GM10248 (cell line): ENCODE measurements around the gene ARHGAP23.

ENCODE experiments used
- CTCF ChIA-PET: fragments of 300-600 bp; sonication (Branson Sonifier 250); formaldehyde crosslinking; extraction: SDS; loops from one replicate; lab custom pipeline; 2021; ENCODE audit warnings: antibody characterized with exemption; lab: Yijun Ruan, JAX
- POLR2A ChIA-PET: fragments of 350-650 bp; sonication (Branson Sonifier 250); formaldehyde crosslinking; extraction: SDS; loops from one replicate; lab custom pipeline; 2020; ENCODE audit warnings: antibody characterized with exemption; lab: Yijun Ruan, JAX
- DNase-seq: peaks from one replicate; pipeline ENCODE4 v3.0.0; 2012; ENCODE audit errors: extremely low spot score
- TF ChIP-seq, protein P1 (sequence below): IDR thresholded peaks from 2 replicates; pipeline ENCODE4 v1.5.1; 2012; ENCODE audit warnings: mild to moderate bottlenecking, low read depth; ENCODE audit errors: extremely low read depth, missing control alignments, control extremely low read depth

ARHGAP23 gene

DNA sequence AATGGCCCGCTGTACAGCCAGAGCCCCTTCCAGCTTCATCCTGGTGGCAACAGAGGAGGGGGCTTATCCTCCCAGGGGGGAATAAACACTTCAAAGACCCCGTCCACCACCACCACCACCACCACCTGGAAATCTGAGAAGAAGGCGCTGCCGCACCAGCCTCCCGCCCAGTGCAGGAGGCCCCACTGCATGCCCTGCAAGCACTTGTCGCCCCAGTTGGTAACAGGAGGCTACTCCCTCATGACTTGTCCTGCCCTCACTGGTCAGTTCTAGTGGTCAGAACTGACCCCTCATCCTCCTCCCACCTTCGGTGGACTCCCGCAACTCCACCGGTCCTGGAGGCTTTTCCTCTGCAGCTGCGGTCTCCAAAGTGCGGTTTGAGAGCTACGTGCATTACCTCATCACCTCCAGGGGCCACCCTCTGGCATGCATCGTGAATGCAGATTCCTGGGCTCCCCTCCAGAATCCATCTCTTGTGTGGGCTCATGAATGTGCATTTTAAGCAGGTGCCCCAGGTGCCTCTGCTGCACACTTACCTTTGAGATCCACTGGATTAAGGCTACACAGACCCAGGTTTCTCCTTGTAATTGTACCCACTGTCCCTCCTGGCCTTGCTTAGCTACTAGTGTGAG, 105.7 kb downstream of the ARHGAP23 start:
- CTCF ChIA-PET: interaction anchor here (1.2 to 1.5 kb wide), 3 partner anchors 12 to 25 kb away, joined by 3 to 4 read pairs (median 3); no protein-coding TSS in a partner anchor
- POLR2A ChIA-PET: no interaction called here
- TF ChIP-seq, protein P1, sequence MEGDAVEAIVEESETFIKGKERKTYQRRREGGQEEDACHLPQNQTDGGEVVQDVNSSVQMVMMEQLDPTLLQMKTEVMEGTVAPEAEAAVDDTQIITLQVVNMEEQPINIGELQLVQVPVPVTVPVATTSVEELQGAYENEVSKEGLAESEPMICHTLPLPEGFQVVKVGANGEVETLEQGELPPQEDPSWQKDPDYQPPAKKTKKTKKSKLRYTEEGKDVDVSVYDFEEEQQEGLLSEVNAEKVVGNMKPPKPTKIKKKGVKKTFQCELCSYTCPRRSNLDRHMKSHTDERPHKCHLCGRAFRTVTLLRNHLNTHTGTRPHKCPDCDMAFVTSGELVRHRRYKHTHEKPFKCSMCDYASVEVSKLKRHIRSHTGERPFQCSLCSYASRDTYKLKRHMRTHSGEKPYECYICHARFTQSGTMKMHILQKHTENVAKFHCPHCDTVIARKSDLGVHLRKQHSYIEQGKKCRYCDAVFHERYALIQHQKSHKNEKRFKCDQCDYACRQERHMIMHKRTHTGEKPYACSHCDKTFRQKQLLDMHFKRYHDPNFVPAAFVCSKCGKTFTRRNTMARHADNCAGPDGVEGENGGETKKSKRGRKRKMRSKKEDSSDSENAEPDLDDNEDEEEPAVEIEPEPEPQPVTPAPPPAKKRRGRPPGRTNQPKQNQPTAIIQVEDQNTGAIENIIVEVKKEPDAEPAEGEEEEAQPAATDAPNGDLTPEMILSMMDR: no peak
- DNase-seq: no peak

DNA sequence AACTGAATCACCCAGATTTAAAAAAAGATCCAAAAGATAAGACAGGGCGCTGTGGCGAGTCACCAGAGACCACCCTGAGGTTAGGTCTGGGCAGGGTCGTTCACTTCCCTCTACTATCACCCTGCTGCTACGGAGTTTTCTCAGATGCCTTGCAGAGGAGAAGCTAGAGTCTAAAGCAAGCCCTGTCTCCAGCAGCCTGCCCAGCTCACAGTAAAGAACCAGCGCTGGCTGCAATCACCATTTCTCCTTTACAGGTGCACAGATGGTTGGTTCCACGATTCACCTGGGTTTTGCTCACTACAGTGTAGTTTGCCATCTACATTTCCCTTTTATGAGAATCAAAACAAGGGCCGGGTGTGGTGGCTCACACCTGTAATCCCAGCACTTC, 106.2 kb downstream of the ARHGAP23 start:
- ChIA-PET POLR2A (no interaction called here), CTCF (interaction anchor here (1.2 to 1.5 kb wide), 3 partner anchors 11 to 25 kb away, joined by 3 to 4 read pairs (median 3); no protein-coding TSS in a partner anchor)
- no peak for DNase-seq
- TF ChIP-seq, protein P1: no peak

DNA sequence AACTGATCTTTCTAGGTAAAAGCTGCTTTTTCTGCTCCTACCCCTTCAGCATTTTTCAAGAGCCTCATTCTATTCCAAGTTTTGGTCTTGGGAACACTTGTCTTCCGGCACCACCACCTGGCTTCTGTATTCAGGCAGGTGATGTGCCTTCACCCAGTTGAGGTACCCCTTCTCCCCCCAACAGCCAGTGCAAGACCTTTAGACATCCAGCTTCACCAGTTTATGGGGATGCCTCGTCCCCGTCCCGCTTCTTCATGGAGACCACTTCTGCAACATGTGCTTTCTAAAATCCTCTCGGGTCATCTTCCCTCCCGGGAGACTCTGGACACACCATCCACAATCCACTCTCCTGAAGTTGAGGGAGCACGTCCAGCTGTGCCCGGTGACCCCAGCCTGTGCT, 107.6 kb downstream of the ARHGAP23 start:
- TF ChIP-seq, protein P1: no peak
- POLR2A ChIA-PET: no interaction called here
- CTCF ChIA-PET: interaction anchor here (1.2 kb wide), 1 partner anchor 127 kb away, joined by 3 read pairs; no protein-coding TSS in a partner anchor

DNA sequence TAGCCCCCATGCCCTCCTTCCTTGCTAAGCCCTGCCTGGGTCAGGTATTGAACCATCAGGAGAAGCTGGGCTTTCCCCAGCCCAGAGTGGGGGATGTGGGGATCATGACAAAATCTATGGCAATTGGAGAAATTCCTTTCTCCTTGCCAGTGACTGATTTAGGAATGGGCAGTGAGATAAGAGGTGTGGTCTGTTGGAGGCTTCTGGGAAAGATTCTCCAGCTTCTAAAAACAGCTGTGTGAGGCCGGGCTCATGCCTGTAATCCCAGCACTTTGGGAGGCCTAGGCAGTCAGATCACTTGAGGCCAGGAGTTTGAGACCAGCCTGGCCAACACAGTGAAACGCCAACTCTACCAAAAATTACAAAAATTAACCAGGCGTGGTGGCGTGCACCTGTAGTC, 108.4 kb downstream of the ARHGAP23 start:
- POLR2A ChIA-PET: no interaction called here
- CTCF ChIA-PET: interaction anchor here (1.0 to 1.9 kb wide), 5 partner anchors 19 to 131 kb away, joined by 3 to 6 read pairs (median 4); no protein-coding TSS in a partner anchor
- TF ChIP-seq, protein P1: no peak
- DNase-seq: no peak

More for the DNA sequence above, 107.6 kb downstream of the ARHGAP23 start:
- DNase-seq: no peak

DNA sequence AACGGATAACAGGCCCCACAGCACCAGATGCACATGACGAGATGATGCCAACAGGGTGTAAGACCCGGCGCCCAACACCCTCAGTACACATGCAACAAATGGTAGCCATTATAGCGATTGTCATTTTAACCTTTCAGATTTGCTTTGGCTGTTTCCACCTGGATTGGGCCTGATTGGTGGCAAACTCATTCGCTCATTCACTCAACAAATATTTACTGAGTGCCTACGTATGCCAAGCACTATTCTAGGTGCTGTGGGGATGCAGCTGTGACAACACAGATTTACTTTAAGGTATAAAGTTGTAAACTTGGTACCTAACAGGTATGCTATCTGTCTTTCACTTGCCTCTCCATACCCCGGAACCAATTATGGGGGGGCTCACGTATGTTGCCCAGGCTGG, 110.6 kb downstream of the ARHGAP23 start:
- DNase-seq: no peak
- CTCF ChIA-PET: interaction anchor here (3.9 kb wide), 1 partner anchor 17 kb away, joined by 16 read pairs; no protein-coding TSS in a partner anchor
- POLR2A ChIA-PET: no interaction called here
- TF ChIP-seq, protein P1: no peak

DNA sequence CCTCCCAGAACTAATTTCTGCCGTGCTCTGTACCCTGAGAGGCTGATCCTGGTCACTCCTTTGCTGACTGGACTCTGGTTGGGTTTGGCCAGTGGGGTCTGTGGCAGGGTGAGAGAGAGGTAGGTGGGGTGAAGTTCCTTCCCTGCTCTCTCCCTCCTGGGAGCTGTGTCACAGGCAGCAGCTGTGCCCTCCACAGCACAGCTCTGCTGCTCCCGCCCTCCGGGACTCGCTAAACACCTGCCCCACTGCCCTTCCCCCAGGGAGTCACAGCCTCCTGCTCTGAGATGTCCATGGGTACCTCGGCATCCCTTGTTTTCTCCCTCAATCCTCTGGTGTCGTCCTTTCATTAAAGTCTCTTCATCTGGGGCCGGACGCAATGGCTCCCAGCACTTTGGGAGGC, 111.1 kb downstream of the ARHGAP23 start:
- TF ChIP-seq, protein P1: no peak
- POLR2A ChIA-PET: no interaction called here
- CTCF ChIA-PET: interaction anchor here (1.2 to 11.1 kb wide), 3 partner anchors 16 to 30 kb away, joined by 3 to 77 read pairs (median 16); no protein-coding TSS in a partner anchor
- no peak for DNase-seq
